DOHH2 (cell line): Measurements from ENCODE around the gene SPACDR.

Experiments
- CTCF ChIP-seq: fragments of 200-600 bp; sonication (generic); IDR thresholded peaks from one replicate; pipeline ENCODE4 v1.5.1; 2014; ENCODE audit warnings: antibody characterized with exemption, mild to moderate bottlenecking, low read depth, low read length; ENCODE audit not compliant: poor library complexity, severe bottlenecking
- EZH2phosphoT487 ChIP-seq: fragments of 200-600 bp; sonication (generic); IDR thresholded peaks from 2 replicates; pipeline ENCODE4 v1.6.1; 2017; ENCODE audit warnings: borderline replicate concordance, mild to moderate bottlenecking, antibody characterized with exemption, low read length, moderate library complexity, mixed read lengths

- TF ChIP-seq CTCF = no peak
- TF ChIP-seq EZH2phosphoT487 = no peak
Observed at GRCh38 chr7:100457033-100457432, 7.0 kb downstream of the SPACDR start.
